GM19328 (cell line): Measurements from ENCODE around the gene FN3K.

Experiments
- ATAC-seq: cut with Tn5 transposase; IDR thresholded peaks from one replicate; pipeline ENCODE4 v1.9.1; 2021; ENCODE audit warnings: mild to moderate bottlenecking, moderate library complexity; ENCODE audit not compliant: unreplicated experiment

FN3K gene

GRCh38 chr17:82793974-82794630 is 58.7 kb downstream of the FN3K start:
- ATAC-seq, result no peak

GRCh38 chr17:82794781-82795482 is 59.5 kb downstream of the FN3K start:
- ATAC-seq, result no peak

GRCh38 chr17:82795615-82796014 is 60.2 kb downstream of the FN3K start:
- ATAC-seq, result no peak

- no peak for ATAC-seq
These were observed 61.6 kb downstream of the FN3K start for GRCh38 chr17:82797061-82797460.

GRCh38 chr17:82798752-82799151 is 63.3 kb downstream of the FN3K start:
- no peak for ATAC-seq

- no peak for ATAC-seq
These were observed 64.2 kb downstream of the FN3K start for GRCh38 chr17:82799591-82799990.
